ENCODE data around the gene EXOC1.

DNA sequence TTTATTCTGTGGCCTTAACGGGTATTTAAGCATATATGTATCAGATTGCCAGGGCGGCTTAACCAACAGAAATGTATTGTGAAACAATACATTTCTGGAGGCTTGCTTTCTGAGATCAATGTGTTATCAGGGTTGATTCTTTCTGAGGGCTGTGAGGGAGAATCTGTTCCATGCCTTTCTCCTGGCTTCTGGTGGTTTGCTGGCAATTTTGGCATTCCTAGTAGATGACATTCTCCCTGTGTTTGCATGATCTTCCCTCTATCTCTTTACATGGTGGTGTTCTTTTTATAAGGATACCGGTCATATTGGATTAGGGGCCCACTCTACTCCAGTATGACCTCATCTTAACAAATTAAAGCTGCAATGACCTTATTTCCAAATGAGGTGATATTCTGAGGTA is 78.4 kb downstream of the EXOC1 start:
- TF ChIP-seq, protein P1, sequence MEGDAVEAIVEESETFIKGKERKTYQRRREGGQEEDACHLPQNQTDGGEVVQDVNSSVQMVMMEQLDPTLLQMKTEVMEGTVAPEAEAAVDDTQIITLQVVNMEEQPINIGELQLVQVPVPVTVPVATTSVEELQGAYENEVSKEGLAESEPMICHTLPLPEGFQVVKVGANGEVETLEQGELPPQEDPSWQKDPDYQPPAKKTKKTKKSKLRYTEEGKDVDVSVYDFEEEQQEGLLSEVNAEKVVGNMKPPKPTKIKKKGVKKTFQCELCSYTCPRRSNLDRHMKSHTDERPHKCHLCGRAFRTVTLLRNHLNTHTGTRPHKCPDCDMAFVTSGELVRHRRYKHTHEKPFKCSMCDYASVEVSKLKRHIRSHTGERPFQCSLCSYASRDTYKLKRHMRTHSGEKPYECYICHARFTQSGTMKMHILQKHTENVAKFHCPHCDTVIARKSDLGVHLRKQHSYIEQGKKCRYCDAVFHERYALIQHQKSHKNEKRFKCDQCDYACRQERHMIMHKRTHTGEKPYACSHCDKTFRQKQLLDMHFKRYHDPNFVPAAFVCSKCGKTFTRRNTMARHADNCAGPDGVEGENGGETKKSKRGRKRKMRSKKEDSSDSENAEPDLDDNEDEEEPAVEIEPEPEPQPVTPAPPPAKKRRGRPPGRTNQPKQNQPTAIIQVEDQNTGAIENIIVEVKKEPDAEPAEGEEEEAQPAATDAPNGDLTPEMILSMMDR (IDR thresholded peaks at IDR 0.05; ENCODE audit: insufficient read depth, low read depth, low read length) = no peak
- TF ChIP-seq EZH2 (IDR thresholded peaks at IDR 0.05; ENCODE audit: insufficient read depth, low read length) = no peak
